Measurements from ENCODE around the gene ANAPC16. TPM values are rescaled to one million over a fixed set of nuclear protein-coding genes. Genes with fewer than 3 reads are reported as not detected.

The ANAPC16 gene
- total RNA-seq, 1 donor from 2014 or later, result 105 TPM

- no peak for TF ChIP-seq CTCF (IDR thresholded peaks at IDR 0.05; ENCODE audit: insufficient read depth, low read length, poor library complexity, severe bottlenecking)
- no peaks in the 10 kb centered on the region for H3K36me3 ChIP-seq (ENCODE audit: control insufficient read depth, insufficient read depth, low read length)
- peak overlapping the region; percentile 42 for H3K4me3 ChIP-seq (ENCODE audit: low read depth, low read length)
- DNase-seq (ENCODE audit: low read depth), result no peak
- no peaks in the 10 kb centered on the region for H3K27me3 ChIP-seq (ENCODE audit: control insufficient read depth, insufficient read depth, low read length)
Measured at GRCh38 chr10:72260239-72260975, 44.6 kb downstream of the ANAPC16 start.

GRCh38 chr10:72260976-72261783 is 45.4 kb downstream of the ANAPC16 start:
- no peaks in the 10 kb centered on the region for H3K27me3 ChIP-seq (ENCODE audit: control insufficient read depth, insufficient read depth, low read length)
- peak overlapping the region; percentile 42 for H3K4me3 ChIP-seq (ENCODE audit: low read depth, low read length)
- H3K36me3 ChIP-seq (ENCODE audit: control insufficient read depth, insufficient read depth, low read length), result no peaks in the 10 kb centered on the region
- DNase-seq (ENCODE audit: low read depth), result no peak
- TF ChIP-seq CTCF (IDR thresholded peaks at IDR 0.05; ENCODE audit: insufficient read depth, low read length, poor library complexity, severe bottlenecking), result peak; percentile 29

DNA sequence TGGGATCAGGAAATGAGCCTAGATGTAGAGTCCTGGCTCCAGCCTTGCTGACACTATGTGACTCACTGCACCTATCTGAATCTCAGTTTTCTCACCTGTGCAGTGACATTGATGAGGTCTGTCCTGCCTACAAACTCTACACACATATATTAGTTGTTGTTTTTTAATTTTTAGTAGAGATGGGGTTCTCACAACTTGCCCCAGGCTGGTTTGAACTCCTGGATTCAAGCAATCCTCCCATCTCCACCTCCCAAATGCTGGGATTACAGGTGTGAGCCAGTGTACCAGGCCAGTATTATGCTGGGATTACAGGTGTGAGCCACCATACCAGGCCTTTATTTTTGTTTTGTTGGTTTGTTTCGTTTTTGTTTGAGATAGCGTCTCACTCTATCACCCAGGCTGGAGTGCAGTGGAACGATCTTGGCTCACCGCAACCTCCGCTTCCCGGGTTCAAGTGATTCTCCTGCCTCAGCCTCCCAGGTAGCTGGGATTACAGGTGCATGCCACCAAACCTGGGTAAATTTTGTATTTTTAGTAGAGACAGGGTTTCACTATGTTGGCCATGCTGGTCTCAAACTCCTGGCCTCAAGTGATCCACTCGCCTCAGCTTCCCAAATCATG is 46.1 kb downstream of the ANAPC16 start:
- Histone ChIP-seq H3K36me3 (ENCODE audit: control insufficient read depth, insufficient read depth, low read length) (no peaks in the 10 kb centered on the region), H3K27me3 (ENCODE audit: control insufficient read depth, insufficient read depth, low read length) (no peaks in the 10 kb centered on the region), H3K4me3 (ENCODE audit: low read depth, low read length) (no peak overlapping the region)
- TF ChIP-seq CTCF (IDR thresholded peaks at IDR 0.05; ENCODE audit: insufficient read depth, low read length, poor library complexity, severe bottlenecking), result no peak
- DNase-seq (ENCODE audit: low read depth), result no peak

DNA sequence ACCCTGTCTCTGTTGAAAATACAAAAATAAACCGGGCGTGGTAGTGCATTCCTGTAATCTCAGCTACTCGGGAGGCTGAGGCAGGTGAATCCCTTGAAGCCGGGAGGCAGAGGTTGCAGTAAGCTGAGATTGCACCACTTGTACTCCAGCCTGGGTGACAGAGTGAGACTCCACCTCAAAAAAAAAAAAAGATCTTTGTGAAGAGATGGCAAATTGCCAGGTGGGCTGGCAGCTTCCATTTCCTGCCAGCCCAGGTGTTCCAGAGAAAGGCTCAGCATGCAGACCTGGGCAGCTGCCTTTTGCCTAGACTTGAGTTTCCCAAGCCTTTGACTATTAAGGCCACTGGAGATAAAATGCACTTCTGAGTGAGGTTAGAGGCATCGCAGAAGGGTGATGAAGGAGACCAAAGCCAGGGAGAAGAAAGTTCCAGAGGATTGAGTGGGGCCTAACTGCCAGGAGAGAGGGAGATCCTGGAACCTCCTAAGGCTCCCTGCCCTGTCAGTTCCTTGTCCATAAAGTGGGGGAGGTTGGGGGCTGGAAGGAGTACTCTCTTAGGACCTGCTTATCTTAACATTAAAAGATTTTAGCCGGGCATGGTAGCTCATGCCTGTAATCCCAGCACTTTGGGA is 47.9 kb downstream of the ANAPC16 start:
- TF ChIP-seq CTCF (IDR thresholded peaks at IDR 0.05; ENCODE audit: insufficient read depth, low read length, poor library complexity, severe bottlenecking), result no peak
- Histone ChIP-seq H3K27me3 (ENCODE audit: control insufficient read depth, insufficient read depth, low read length) (no peaks in the 10 kb centered on the region), H3K36me3 (ENCODE audit: control insufficient read depth, insufficient read depth, low read length) (no peaks in the 10 kb centered on the region), H3K4me3 (ENCODE audit: low read depth, low read length) (no peak overlapping the region)
- no peak for DNase-seq (ENCODE audit: low read depth)

- DNase-seq (ENCODE audit: low read depth), result no peak
- H3K27me3 ChIP-seq (ENCODE audit: control insufficient read depth, insufficient read depth, low read length), result no peaks in the 10 kb centered on the region
- no peak overlapping the region for H3K4me3 ChIP-seq (ENCODE audit: low read depth, low read length)
- H3K36me3 ChIP-seq (ENCODE audit: control insufficient read depth, insufficient read depth, low read length), result no peaks in the 10 kb centered on the region
- TF ChIP-seq CTCF (IDR thresholded peaks at IDR 0.05; ENCODE audit: insufficient read depth, low read length, poor library complexity, severe bottlenecking), result no peak
Measured at GRCh38 chr10:72264536-72264935, 48.7 kb downstream of the ANAPC16 start.

All from kidney epithelial cell (primary cell).